Loucy (cell line): ENCODE data around the gene ZFR.

Experiments used
- H2AFZ ChIP-seq: fragments of 200-600 bp; sonication (generic); 2 replicates; pipeline ENCODE4 v1.6.0; 2016; ENCODE audit warnings: antibody characterized with exemption, mild to moderate bottlenecking, low read length, moderate library complexity
- H3F3A ChIP-seq: fragments of 200-600 bp; 2 replicates; pipeline ENCODE4 v1.6.0; 2016; ENCODE audit warnings: antibody characterized with exemption, low read depth, mild to moderate bottlenecking
- H3K27me3 ChIP-seq: fragments of 200-600 bp; sonication (generic); 2 replicates; pipeline ENCODE4 v1.6.1; 2014; ENCODE audit warnings: low read length, mild to moderate bottlenecking; ENCODE audit not compliant: insufficient read depth, poor library complexity, severe bottlenecking
- H3K36me3 ChIP-seq: fragments of 200-600 bp; sonication (generic); 2 replicates; pipeline ENCODE4 v1.6.1; 2016; ENCODE audit warnings: low read length; ENCODE audit not compliant: insufficient read depth
- H3K4me1 ChIP-seq: fragments of 200-600 bp; sonication (generic); 2 replicates; pipeline ENCODE4 v1.5.1; 2014; ENCODE audit warnings: low read length, mild to moderate bottlenecking; ENCODE audit not compliant: insufficient read depth, poor library complexity, severe bottlenecking
- H3K4me2 ChIP-seq: fragments of 200-600 bp; sonication (generic); 2 replicates; pipeline ENCODE4 v1.6.0; 2014; ENCODE audit warnings: antibody characterized with exemption, low read length, low read depth, mild to moderate bottlenecking; ENCODE audit not compliant: poor library complexity, severe bottlenecking
- H3K4me3 ChIP-seq: fragments of 200-600 bp; sonication (generic); 2 replicates; pipeline ENCODE4 v1.5.1; 2014; ENCODE audit warnings: low read length, mild to moderate bottlenecking, mixed read lengths; ENCODE audit not compliant: poor library complexity, severe bottlenecking
- H3K79me2 ChIP-seq: fragments of 200-600 bp; sonication (generic); 2 replicates; pipeline ENCODE4 v1.6.1; 2014; ENCODE audit warnings: low read length; ENCODE audit not compliant: insufficient read depth
- H3K9ac ChIP-seq: fragments of 200-600 bp; sonication (generic); 2 replicates; pipeline ENCODE4 v1.6.0; 2014; ENCODE audit warnings: mild to moderate bottlenecking, low read depth, low read length, moderate library complexity; ENCODE audit not compliant: poor library complexity, severe bottlenecking
- H3K9me2 ChIP-seq: fragments of 200-600 bp; sonication (generic); replicated peaks from 2 replicates; pipeline ENCODE4 v1.6.1; 2016; ENCODE audit warnings: low read depth, low read length, mixed read lengths
- H3K9me3 ChIP-seq: fragments of 200-600 bp; sonication (generic); 2 replicates; pipeline ENCODE4 v1.6.1; 2014; ENCODE audit warnings: mild to moderate bottlenecking, antibody characterized with exemption, low read length, low read depth; ENCODE audit not compliant: insufficient read depth
- H4K20me1 ChIP-seq: fragments of 200-600 bp; sonication (generic); 2 replicates; pipeline ENCODE4 v1.6.0; 2014; ENCODE audit warnings: antibody characterized with exemption, low read length, mild to moderate bottlenecking; ENCODE audit not compliant: insufficient read depth, poor library complexity, severe bottlenecking
- CTCF ChIP-seq: fragments of 200-600 bp; sonication (generic); conservative IDR thresholded peaks from 2 replicates; pipeline ENCODE4 v1.5.1; 2014; ENCODE audit warnings: mild to moderate bottlenecking, antibody characterized with exemption, low read length
- EZH2phosphoT487 ChIP-seq: fragments of 200-600 bp; IDR thresholded peaks from 2 replicates; pipeline ENCODE4 v1.6.1; 2018; ENCODE audit warnings: antibody characterized with exemption, mild to moderate bottlenecking, moderate library complexity, borderline replicate concordance

The ZFR gene

GRCh38 chr5:32465076-32465475, 20.5 kb upstream of the ZFR start:
- Histone ChIP-seq H3K9ac (no peak overlapping the region), H2AFZ (no peak overlapping the region), H3K4me3 (no peak overlapping the region), H3K9me3 (no peaks in the 10 kb centered on the region), H3K4me1 (peaks cover 18% of the 10 kb centered on the region), H3K4me2 (no peak overlapping the region), H3K27me3 (no peaks in the 10 kb centered on the region), H4K20me1 (no peaks in the 10 kb centered on the region), H3K36me3 (no peaks in the 10 kb centered on the region), H3K9me2 (no peaks in the 10 kb centered on the region), H3F3A (no peaks in the 10 kb centered on the region), H3K79me2 (no peaks in the 10 kb centered on the region)
- TF ChIP-seq CTCF = peak; percentile 37
- no peak for TF ChIP-seq EZH2phosphoT487

- no peaks in the 10 kb centered on the region for H3K27me3 ChIP-seq
- no peak overlapping the region for H3K9ac ChIP-seq
- no peaks in the 10 kb centered on the region for H3K9me2 ChIP-seq
- H3K4me3 ChIP-seq = no peak overlapping the region
- peak overlapping the region; percentile 40 for H3K4me2 ChIP-seq
- no peaks in the 10 kb centered on the region for H4K20me1 ChIP-seq
- no peaks in the 10 kb centered on the region for H3K36me3 ChIP-seq
- peaks cover 18% of the 10 kb centered on the region for H3K4me1 ChIP-seq
- no peaks in the 10 kb centered on the region for H3K79me2 ChIP-seq
- H2AFZ ChIP-seq = peak overlapping the region; percentile 3
- H3F3A ChIP-seq = no peaks in the 10 kb centered on the region
- TF ChIP-seq EZH2phosphoT487 = no peak
- no peak for TF ChIP-seq CTCF
- H3K9me3 ChIP-seq = no peaks in the 10 kb centered on the region
Measured at GRCh38 chr5:32462618-32463017, 18.1 kb upstream of the ZFR start.

- H3K9me2 ChIP-seq = no peaks in the 10 kb centered on the region
- no peak overlapping the region for H3K4me3 ChIP-seq
- TF ChIP-seq CTCF = no peak
- no peak for TF ChIP-seq EZH2phosphoT487
- H2AFZ ChIP-seq = no peak overlapping the region
- no peak overlapping the region for H3K9ac ChIP-seq
- no peaks in the 10 kb centered on the region for H3F3A ChIP-seq
- H3K27me3 ChIP-seq = no peaks in the 10 kb centered on the region
- H3K79me2 ChIP-seq = no peaks in the 10 kb centered on the region
- H3K36me3 ChIP-seq = no peaks in the 10 kb centered on the region
- peaks cover 18% of the 10 kb centered on the region for H3K4me1 ChIP-seq
- no peaks in the 10 kb centered on the region for H4K20me1 ChIP-seq
- H3K4me2 ChIP-seq = no peak overlapping the region
- no peaks in the 10 kb centered on the region for H3K9me3 ChIP-seq
Measured at GRCh38 chr5:32461441-32462120, 17.0 kb upstream of the ZFR start.
